Ovary (tissue), 9 donors: Measurements from ENCODE around the gene DYNC1H1. TPM values are rescaled to one million over a fixed set of nuclear protein-coding genes. Genes with fewer than 3 reads are reported as not detected.

Experiments
- DNase-seq, 5 donors: peaks; one replicate each; pipeline ENCODE4 v3.0.0-alpha.2; 2019 to 2020
- H3K27ac ChIP-seq, 2 donors: fragments of 200-600 bp; one replicate each; pipeline versions ENCODE4 v1.5.1 to v1.8.0; 2019 to 2022
- H3K27me3 ChIP-seq: fragments of 200-600 bp; one replicate; pipeline ENCODE4 v1.8.0; 2022
- H3K36me3 ChIP-seq: fragments of 200-600 bp; sonication (generic); one replicate; pipeline ENCODE4 v1.5.1; 2019
- H3K4me1 ChIP-seq: one replicate; pipeline ENCODE4 v1.8.1; 2013; ENCODE audit warnings: mild to moderate bottlenecking, moderate library complexity; ENCODE audit not compliant: insufficient read depth
- H3K4me3 ChIP-seq: fragments of 200-600 bp; sonication (generic); one replicate; pipeline ENCODE4 v1.5.1; 2017
- H3K9me3 ChIP-seq, 2 donors: fragments of 200-600 bp in 1 of 2; sonication (generic) in 1 of 2; one replicate each; pipeline versions ENCODE4 v1.5.1 to v1.8.1; 2013 to 2019; ENCODE audit warnings: mild to moderate bottlenecking in 1 of 2, moderate library complexity in 1 of 2
- EP300 ChIP-seq: sonication (generic); formaldehyde crosslinking; IDR thresholded peaks from one replicate; pipeline ENCODE4 v1.6.1; 2017; ENCODE audit warnings: antibody characterized with exemption
- POLR2A ChIP-seq: fragments of 450-650 bp; IDR thresholded peaks from one replicate; pipeline ENCODE4 v1.6.1; 2017; ENCODE audit warnings: antibody characterized with exemption, mild to moderate bottlenecking, moderate library complexity
- WGBS, 3 donors: extraction: QIAGEN DNeasy Blood & Tissue Kit in 1 of 3; methylation state at CpG; one replicate each; pipeline versions ENCODE4 v1.1.5 to v1.1.7; 2013 to 2017; 5-methylcytosine and 5-hydroxymethylcytosine counted together
- intact Hi-C, 4 donors: fragments of 100-400 bp; cut with DNase I; formaldehyde crosslinking; loops; one replicate each; pipeline versions ENCODE4 v1.11.0 to v1.15.1; 2022 to 2023
- polyA plus RNA-seq, 2 donors: library from polyadenylated mRNA; stranded (reverse); fragments of 200-250 nt in 1 of 2; fragments of 350-450 nt in 1 of 2; fragmentation: Illumina TruSeq in 1 of 2; extraction: RNeasy Lipid Tissue Mini Kit (QIAGEN cat#74804) in 1 of 2; gene quantifications; one replicate each; pipeline ENCODE4 v1.2.3, GENCODE V29; 2013 to 2014
- total RNA-seq, 7 donors: library from RNA; depleted of rRNA in 2 of 7; stranded (reverse); fragments of >200 nt in 2 of 7; fragmentation: NEBNext Ultra II Directional in 3 of 7; extraction: Animal tissue kit (Norgen Biotek cat#: 25700) in 3 of 7; gene quantifications; one replicate each; pipeline versions ENCODE4 v1.1.0 to v1.2.4, GENCODE V29; 2016 to 2023
- TF ChIP-seq, protein P1 (sequence below), 3 donors: fragments of 450-650 bp in 2 of 3; fragments of 200-600 bp in 1 of 3; IDR thresholded peaks; one replicate each; pipeline versions ENCODE4 v1.5.1 to v1.8.0; 2016 to 2022; ENCODE audit warnings: antibody characterized with exemption in 3 of 3, mild to moderate bottlenecking in 1 of 3
- donor health status: DM: no; HTN: no; CAD: no; lungs with moderate emphysema.
- donor health status: DM: no; HTN: no; CAD: no.
- donor health status: Bipolar disorder and iron deficiency.
- donor health status: DM: yes; HTN: yes; CAD: no.
- donor health status: DM: no; HTN: no; CAD: no.
- donor health status: DM: yes; HTN: yes; CAD: no.

DYNC1H1 gene
- total and polyA plus RNA-seq, 9 donors = 130 to 373 (median 246) TPM

DNA sequence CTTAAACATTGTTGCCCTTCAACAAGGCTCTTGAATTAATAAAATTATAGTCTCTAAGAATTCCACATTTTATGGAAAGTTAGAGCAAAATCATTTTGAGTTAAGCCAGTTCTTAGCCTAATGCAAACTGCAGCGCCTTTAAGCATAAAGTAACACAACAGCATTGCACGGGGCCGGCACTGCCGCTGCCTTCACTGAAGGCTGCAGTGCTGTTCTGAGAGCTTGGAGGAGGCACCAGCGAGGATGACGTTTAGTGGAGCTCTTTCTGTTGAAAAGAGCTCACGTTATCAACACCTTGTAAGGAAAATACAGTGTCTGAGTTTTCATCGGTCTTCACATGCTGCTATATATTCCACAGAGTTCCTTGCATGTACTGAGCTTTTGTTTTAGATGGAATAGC is 38.3 kb upstream of the DYNC1H1 start:
- no peaks in the 10 kb centered on the region for H3K9me3 ChIP-seq
- no peak overlapping the region for H3K4me3 ChIP-seq
- H3K27ac ChIP-seq = peak overlapping the region; percentile 17 to 93
- H3K27me3 ChIP-seq = no peaks in the 10 kb centered on the region
- intact Hi-C loops = no loop called here
- WGBS, 3 donors = 44 to 70% (median 59%) methylated on average over 8 of the region's 8 CpGs
- TF ChIP-seq, protein P1, sequence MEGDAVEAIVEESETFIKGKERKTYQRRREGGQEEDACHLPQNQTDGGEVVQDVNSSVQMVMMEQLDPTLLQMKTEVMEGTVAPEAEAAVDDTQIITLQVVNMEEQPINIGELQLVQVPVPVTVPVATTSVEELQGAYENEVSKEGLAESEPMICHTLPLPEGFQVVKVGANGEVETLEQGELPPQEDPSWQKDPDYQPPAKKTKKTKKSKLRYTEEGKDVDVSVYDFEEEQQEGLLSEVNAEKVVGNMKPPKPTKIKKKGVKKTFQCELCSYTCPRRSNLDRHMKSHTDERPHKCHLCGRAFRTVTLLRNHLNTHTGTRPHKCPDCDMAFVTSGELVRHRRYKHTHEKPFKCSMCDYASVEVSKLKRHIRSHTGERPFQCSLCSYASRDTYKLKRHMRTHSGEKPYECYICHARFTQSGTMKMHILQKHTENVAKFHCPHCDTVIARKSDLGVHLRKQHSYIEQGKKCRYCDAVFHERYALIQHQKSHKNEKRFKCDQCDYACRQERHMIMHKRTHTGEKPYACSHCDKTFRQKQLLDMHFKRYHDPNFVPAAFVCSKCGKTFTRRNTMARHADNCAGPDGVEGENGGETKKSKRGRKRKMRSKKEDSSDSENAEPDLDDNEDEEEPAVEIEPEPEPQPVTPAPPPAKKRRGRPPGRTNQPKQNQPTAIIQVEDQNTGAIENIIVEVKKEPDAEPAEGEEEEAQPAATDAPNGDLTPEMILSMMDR (IDR thresholded peaks at IDR 0.05) = no peak
- TF ChIP-seq POLR2A = no peak
- TF ChIP-seq EP300 = no peak
- H3K36me3 ChIP-seq = no peaks in the 10 kb centered on the region
- peaks cover 11% of the 10 kb centered on the region for H3K4me1 ChIP-seq
- DNase-seq = peak in 1 of 5 donors; percentile 45

- peak overlapping the region; percentile 17 to 93 for H3K27ac ChIP-seq
- WGBS, 3 donors = 59 to 78% (median 66%) methylated on average over 5 of the region's 5 CpGs
These were observed 37.8 kb upstream of the DYNC1H1 start for GRCh38 chr14:101926620-101927019.

DNA sequence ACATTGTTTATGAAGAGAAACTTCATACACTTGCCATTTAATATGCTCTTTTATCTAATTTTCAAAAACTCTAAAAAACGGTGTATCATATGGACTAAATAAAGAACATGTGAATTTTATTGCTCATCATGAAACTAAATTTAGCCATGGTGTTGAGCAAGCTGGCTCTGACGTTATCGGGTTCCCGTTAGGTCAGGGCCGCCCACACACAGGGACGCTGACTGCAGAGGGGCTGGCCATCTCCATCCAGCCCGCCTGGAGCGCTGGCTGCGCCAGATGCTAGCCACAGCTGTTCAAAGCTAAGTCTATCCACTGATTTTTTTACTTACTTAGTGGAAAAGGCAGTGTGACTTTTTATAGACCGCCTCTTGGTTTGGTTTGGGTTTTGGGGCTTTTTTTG is 36.5 kb upstream of the DYNC1H1 start:
- H3K36me3 ChIP-seq = no peaks in the 10 kb centered on the region
- H3K27me3 ChIP-seq = no peaks in the 10 kb centered on the region
- TF ChIP-seq, protein P1 (IDR thresholded peaks at IDR 0.05) = no peak
- TF ChIP-seq POLR2A (peak; percentile 23), EP300 (peak; percentile 89)
- peaks cover 13% of the 10 kb centered on the region for H3K4me1 ChIP-seq
- peak overlapping the region; percentile 50 to 93 for H3K27ac ChIP-seq
- no peak overlapping the region for H3K4me3 ChIP-seq
- intact Hi-C loops = no loop called here
- 2 to 5% (median 4%) methylated on average over 10 of the region's 10 CpGs for WGBS, 3 donors
- H3K9me3 ChIP-seq = no peaks in the 10 kb centered on the region
- DNase-seq = peak; percentile 93 to 96 (median 95)

More at GRCh38 chr14:101926620-101927019, 37.8 kb upstream of the DYNC1H1 start:
- Histone ChIP-seq H3K4me1 (peaks cover 11% of the 10 kb centered on the region), H3K9me3 (no peaks in the 10 kb centered on the region), H3K4me3 (no peak overlapping the region), H3K36me3 (no peaks in the 10 kb centered on the region), H3K27me3 (no peaks in the 10 kb centered on the region)
- TF ChIP-seq POLR2A (no peak), EP300 (no peak)
- TF ChIP-seq, protein P1 (IDR thresholded peaks at IDR 0.05) = no peak
- no peak for DNase-seq
- intact Hi-C loops = no loop called here

- intact Hi-C loops = no loop called here
- no peak overlapping the region for H3K4me3 ChIP-seq
- no peaks in the 10 kb centered on the region for H3K36me3 ChIP-seq
- H3K27me3 ChIP-seq = no peaks in the 10 kb centered on the region
- TF ChIP-seq POLR2A (no peak), EP300 (no peak)
- TF ChIP-seq, protein P1 (IDR thresholded peaks at IDR 0.05) = no peak
- peak overlapping the region; percentile 50 to 93 for H3K27ac ChIP-seq
- peaks cover 13% of the 10 kb centered on the region for H3K4me1 ChIP-seq
- peak; percentile 52 to 65 (median 58) for DNase-seq
- no peaks in the 10 kb centered on the region for H3K9me3 ChIP-seq
- 23 to 47% (median 30%) methylated on average over 24 of the region's 24 CpGs for WGBS, 3 donors
These were observed 35.9 kb upstream of the DYNC1H1 start for GRCh38 chr14:101928415-101928841.
